ENCODE data around the gene FDXACB1.

The FDXACB1 gene

DNA sequence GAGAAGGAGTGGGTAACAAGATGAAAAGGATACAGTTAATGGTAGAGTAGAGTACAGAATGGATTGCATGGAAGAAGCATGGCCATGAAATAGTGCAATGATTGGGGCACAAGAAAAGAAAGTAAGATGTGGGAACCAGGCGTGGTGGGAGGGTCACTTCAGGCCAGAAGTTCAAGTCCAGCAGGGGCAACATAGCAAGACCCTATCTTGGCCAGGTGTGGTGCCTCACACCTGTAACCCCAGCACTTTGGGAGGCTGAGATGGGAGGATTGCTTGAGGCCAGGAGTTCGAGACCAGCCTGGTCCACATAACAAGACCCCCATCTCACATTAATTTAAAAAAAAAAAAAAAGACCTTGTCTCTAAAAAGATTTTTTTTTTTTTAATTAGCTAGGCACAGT, 38.3 kb upstream of the FDXACB1 start:
- Histone ChIP-seq H3K9me3 (ENCODE audit: insufficient read depth, low read depth, low read length) (no peaks in the 10 kb centered on the region), H3K27me3 (ENCODE audit: insufficient read depth, low read length) (no peaks in the 10 kb centered on the region), H3K4me3 (ENCODE audit: low read length) (no peak overlapping the region)

GRCh38 chr11:111916768-111917167, 37.8 kb upstream of the FDXACB1 start:
- Histone ChIP-seq H3K4me1 (ENCODE audit: insufficient read depth, low read length) (peaks cover 9% of the 10 kb centered on the region), H3K4me3 (ENCODE audit: low read length) (no peak overlapping the region), H3K27ac (ENCODE audit: low read length) (no peak overlapping the region), H3K9ac (ENCODE audit: low read depth, low read length) (no peak overlapping the region), H3K36me3 (ENCODE audit: insufficient read depth, low read depth, low read length) (no peaks in the 10 kb centered on the region), H3K27me3 (ENCODE audit: insufficient read depth, low read length) (no peaks in the 10 kb centered on the region), H3K9me3 (ENCODE audit: insufficient read depth, low read depth, low read length) (no peaks in the 10 kb centered on the region)

More for the DNA sequence above, 38.3 kb upstream of the FDXACB1 start:
- Histone ChIP-seq H3K27ac (ENCODE audit: low read length) (no peak overlapping the region), H3K4me1 (ENCODE audit: insufficient read depth, low read length) (peaks cover 4% of the 10 kb centered on the region), H3K36me3 (ENCODE audit: insufficient read depth, low read depth, low read length) (no peaks in the 10 kb centered on the region), H3K9ac (ENCODE audit: low read depth, low read length) (no peak overlapping the region)

- Histone ChIP-seq H3K27me3 (ENCODE audit: insufficient read depth, low read length) (no peaks in the 10 kb centered on the region), H3K4me3 (ENCODE audit: low read length) (no peak overlapping the region), H3K4me1 (ENCODE audit: insufficient read depth, low read length) (peaks cover 9% of the 10 kb centered on the region), H3K36me3 (ENCODE audit: insufficient read depth, low read depth, low read length) (no peaks in the 10 kb centered on the region), H3K9ac (ENCODE audit: low read depth, low read length) (no peak overlapping the region), H3K9me3 (ENCODE audit: insufficient read depth, low read depth, low read length) (no peaks in the 10 kb centered on the region), H3K27ac (ENCODE audit: low read length) (no peak overlapping the region)
Observed at GRCh38 chr11:111913997-111914396, 35.0 kb upstream of the FDXACB1 start.

GRCh38 chr11:111913031-111913861, 34.3 kb upstream of the FDXACB1 start:
- Histone ChIP-seq H3K4me1 (ENCODE audit: insufficient read depth, low read length) (peaks cover 7% of the 10 kb centered on the region), H3K9ac (ENCODE audit: low read depth, low read length) (no peak overlapping the region), H3K27ac (ENCODE audit: low read length) (no peak overlapping the region), H3K27me3 (ENCODE audit: insufficient read depth, low read length) (no peaks in the 10 kb centered on the region), H3K36me3 (ENCODE audit: insufficient read depth, low read depth, low read length) (no peaks in the 10 kb centered on the region), H3K4me3 (ENCODE audit: low read length) (no peak overlapping the region), H3K9me3 (ENCODE audit: insufficient read depth, low read depth, low read length) (no peaks in the 10 kb centered on the region)

DNA sequence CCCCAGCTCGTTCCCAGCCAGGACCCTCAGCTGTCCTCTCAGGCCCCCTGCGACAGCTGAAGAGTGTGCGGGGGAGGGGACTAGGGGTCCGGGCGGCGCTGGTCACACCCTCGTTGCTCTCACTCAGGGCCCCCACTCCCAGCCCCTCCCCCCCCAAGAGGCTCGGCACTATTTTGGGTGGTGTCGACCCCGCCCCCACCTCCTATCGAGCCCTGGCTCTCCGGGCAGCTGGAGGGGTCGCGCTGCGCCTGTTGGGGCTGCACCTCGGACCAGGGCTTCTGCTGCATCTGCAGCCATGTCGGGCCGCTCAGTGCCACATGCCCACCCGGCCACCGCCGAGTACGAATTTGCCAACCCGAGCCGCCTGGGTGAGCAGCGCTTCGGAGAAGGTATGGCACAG, 33.6 kb upstream of the FDXACB1 start, which contains the start of gene HSPB2:
HSPB2 (plus strand) TSS at position 200 of the 400 bp plus-strand sequence; CDS start at position 296, 96 bp downstream.
- no peak within 1 kb of the TSS for H3K4me3 ChIP-seq (ENCODE audit: low read length)
- no peaks in the 10 kb centered on the region for H3K9me3 ChIP-seq (ENCODE audit: insufficient read depth, low read depth, low read length)
- peaks cover 6% of the 10 kb centered on the region for H3K4me1 ChIP-seq (ENCODE audit: insufficient read depth, low read length)
- H3K27ac ChIP-seq (ENCODE audit: low read length) = no peak within 1 kb of the TSS
- peak within 1 kb of the TSS; percentile 36; the same call in 1 of the 2 replicates for H3K9ac ChIP-seq (ENCODE audit: low read depth, low read length)
- no peaks in the 10 kb centered on the region for H3K36me3 ChIP-seq (ENCODE audit: insufficient read depth, low read depth, low read length)
- no peaks in the 10 kb centered on the region for H3K27me3 ChIP-seq (ENCODE audit: insufficient read depth, low read length)

DNA sequence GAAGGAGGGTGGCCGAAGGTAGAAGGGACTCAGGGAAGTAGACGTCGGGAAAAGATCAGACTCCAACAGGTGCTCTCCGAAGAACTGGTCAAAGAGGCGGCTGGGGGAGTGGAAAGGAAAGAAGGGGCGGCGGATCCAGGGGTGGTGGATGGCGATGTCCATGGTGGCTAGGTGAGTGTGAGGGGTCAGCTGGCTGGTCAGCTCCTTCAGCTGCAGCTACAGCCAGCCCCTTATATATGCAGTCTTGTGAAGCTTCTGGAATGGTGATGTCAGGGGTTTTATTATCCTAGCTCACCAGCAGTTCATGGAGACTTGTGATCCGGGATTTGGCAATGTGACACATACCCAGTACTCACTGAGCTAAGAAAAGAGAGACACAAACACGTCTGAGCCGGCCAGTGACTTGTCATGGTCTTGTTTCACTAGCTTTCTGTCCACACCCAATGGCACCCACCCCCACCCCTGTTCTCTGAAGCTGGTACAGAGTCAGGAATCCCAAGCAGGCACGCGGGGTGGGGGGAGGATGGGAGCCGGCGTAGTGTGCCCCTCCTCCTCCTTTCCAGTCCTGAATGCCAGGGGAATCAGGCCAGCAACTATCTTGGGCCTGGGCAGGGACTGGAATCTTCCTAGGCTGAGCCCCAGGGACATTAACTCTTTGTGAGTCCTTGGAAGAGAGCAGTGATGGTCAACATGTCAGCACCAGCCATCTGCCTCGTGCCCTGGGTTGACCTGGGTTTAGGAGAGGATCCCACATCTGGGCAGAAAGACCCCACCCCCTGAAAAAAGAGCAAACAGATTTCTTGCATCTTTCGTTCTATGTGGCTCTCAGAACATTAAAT, 32.8 kb upstream of the FDXACB1 start, which contains the start of gene CRYAB:
CRYAB (minus strand) TSS at position 208 of the 839 bp plus-strand sequence; CDS start at position 162, 46 bp downstream.
- Histone ChIP-seq H3K27me3 (ENCODE audit: insufficient read depth, low read length) (no peaks in the 10 kb centered on the region), H3K27ac (ENCODE audit: low read length) (no peak within 1 kb of the TSS), H3K9ac (ENCODE audit: low read depth, low read length) (peak within 1 kb of the TSS; percentile 36; the same call in 1 of the 2 replicates)

GRCh38 chr11:111910676-111911562, 32.0 kb upstream of the FDXACB1 start:
- no peaks in the 10 kb centered on the region for H3K27me3 ChIP-seq (ENCODE audit: insufficient read depth, low read length)
- H3K9ac ChIP-seq (ENCODE audit: low read depth, low read length) = no peak overlapping the region
- H3K9me3 ChIP-seq (ENCODE audit: insufficient read depth, low read depth, low read length) = no peaks in the 10 kb centered on the region
- H3K36me3 ChIP-seq (ENCODE audit: insufficient read depth, low read depth, low read length) = no peaks in the 10 kb centered on the region
- no peak overlapping the region for H3K27ac ChIP-seq (ENCODE audit: low read length)
- no peak overlapping the region for H3K4me3 ChIP-seq (ENCODE audit: low read length)
- H3K4me1 ChIP-seq (ENCODE audit: insufficient read depth, low read length) = peaks cover 6% of the 10 kb centered on the region

More for the DNA sequence above, 32.8 kb upstream of the FDXACB1 start, which contains the start of gene CRYAB:
- Histone ChIP-seq H3K4me3 (ENCODE audit: low read length) (no peak within 1 kb of the TSS), H3K36me3 (ENCODE audit: insufficient read depth, low read depth, low read length) (no peaks in the 10 kb centered on the region), H3K4me1 (ENCODE audit: insufficient read depth, low read length) (peaks cover 6% of the 10 kb centered on the region), H3K9me3 (ENCODE audit: insufficient read depth, low read depth, low read length) (no peaks in the 10 kb centered on the region)

- no peaks in the 10 kb centered on the region for H3K9me3 ChIP-seq (ENCODE audit: insufficient read depth, low read depth, low read length)
- H3K27me3 ChIP-seq (ENCODE audit: insufficient read depth, low read length) = no peaks in the 10 kb centered on the region
- H3K36me3 ChIP-seq (ENCODE audit: insufficient read depth, low read depth, low read length) = no peaks in the 10 kb centered on the region
- peaks cover 6% of the 10 kb centered on the region for H3K4me1 ChIP-seq (ENCODE audit: insufficient read depth, low read length)
- H3K9ac ChIP-seq (ENCODE audit: low read depth, low read length) = no peak overlapping the region
- H3K27ac ChIP-seq (ENCODE audit: low read length) = no peak overlapping the region
- H3K4me3 ChIP-seq (ENCODE audit: low read length) = no peak overlapping the region
Observed at GRCh38 chr11:111909378-111909777, 30.4 kb upstream of the FDXACB1 start.

DNA sequence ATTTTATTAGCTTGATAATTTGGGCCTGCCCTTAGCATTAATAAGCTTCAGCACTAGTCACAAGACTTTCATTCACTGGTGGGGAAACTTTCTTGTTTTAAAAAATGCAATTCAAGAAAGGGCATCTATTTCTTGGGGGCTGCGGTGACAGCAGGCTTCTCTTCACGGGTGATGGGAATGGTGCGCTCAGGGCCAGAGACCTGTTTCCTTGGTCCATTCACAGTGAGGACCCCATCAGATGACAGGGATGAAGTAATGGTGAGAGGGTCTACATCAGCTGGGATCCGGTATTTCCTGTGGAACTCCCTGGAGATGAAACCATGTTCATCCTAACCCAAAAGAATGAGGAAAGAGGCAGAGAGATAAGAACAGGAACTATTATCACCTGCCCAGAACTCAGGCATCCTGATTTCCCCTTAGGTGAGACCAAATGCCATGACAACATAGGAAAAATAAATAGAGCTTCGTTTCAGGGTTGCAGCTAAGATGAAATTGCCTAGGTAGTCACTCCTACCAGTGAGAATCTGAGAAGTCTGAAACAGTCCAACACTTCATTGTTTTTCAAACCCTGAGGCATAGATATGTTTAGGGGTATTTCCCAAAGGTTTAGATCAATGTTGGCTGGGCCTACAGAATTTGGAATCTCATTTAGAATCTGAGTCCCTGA, 29.8 kb upstream of the FDXACB1 start:
- no peak overlapping the region for H3K27ac ChIP-seq (ENCODE audit: low read length)
- H3K36me3 ChIP-seq (ENCODE audit: insufficient read depth, low read depth, low read length) = no peaks in the 10 kb centered on the region
- H3K9ac ChIP-seq (ENCODE audit: low read depth, low read length) = no peak overlapping the region
- H3K27me3 ChIP-seq (ENCODE audit: insufficient read depth, low read length) = no peaks in the 10 kb centered on the region
- H3K4me3 ChIP-seq (ENCODE audit: low read length) = no peak overlapping the region
- no peaks in the 10 kb centered on the region for H3K9me3 ChIP-seq (ENCODE audit: insufficient read depth, low read depth, low read length)
- peaks cover 6% of the 10 kb centered on the region for H3K4me1 ChIP-seq (ENCODE audit: insufficient read depth, low read length)

DNA sequence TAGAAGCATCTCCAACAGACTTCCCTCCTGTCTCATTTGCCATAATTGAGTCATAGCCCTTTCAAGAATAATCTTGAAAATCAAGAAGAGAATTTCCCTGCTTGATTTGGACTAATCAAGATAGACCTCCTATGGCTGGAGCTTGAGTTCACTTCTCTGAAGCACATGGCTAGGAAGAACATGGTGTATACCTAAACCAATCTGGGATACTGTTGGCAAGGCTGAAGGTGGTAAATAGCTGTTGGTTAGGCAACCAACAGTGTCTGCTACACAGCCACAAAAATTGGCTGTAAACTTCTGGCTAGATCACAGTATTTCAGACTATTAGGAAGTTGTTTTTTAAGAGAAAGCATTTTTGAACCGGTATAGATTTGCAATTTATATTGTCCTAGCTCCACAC, 27.7 kb upstream of the FDXACB1 start:
- Histone ChIP-seq H3K9me3 (ENCODE audit: insufficient read depth, low read depth, low read length) (no peaks in the 10 kb centered on the region), H3K27me3 (ENCODE audit: insufficient read depth, low read length) (no peaks in the 10 kb centered on the region), H3K36me3 (ENCODE audit: insufficient read depth, low read depth, low read length) (no peaks in the 10 kb centered on the region), H3K27ac (ENCODE audit: low read length) (no peak overlapping the region), H3K4me1 (ENCODE audit: insufficient read depth, low read length) (no peaks in the 10 kb centered on the region; the same call in 1 of the 2 replicates), H3K4me3 (ENCODE audit: low read length) (no peak overlapping the region), H3K9ac (ENCODE audit: low read depth, low read length) (no peak overlapping the region)

Data from iPS-20b (cell line).